ENCODE measurements around the gene IRAK2.
"Not testable (repeated sequence)": the region's sequence is repeated elsewhere in the genome, so short reads cannot be mapped to it uniquely, and the experiment has no call there.

IRAK2 gene

DNA sequence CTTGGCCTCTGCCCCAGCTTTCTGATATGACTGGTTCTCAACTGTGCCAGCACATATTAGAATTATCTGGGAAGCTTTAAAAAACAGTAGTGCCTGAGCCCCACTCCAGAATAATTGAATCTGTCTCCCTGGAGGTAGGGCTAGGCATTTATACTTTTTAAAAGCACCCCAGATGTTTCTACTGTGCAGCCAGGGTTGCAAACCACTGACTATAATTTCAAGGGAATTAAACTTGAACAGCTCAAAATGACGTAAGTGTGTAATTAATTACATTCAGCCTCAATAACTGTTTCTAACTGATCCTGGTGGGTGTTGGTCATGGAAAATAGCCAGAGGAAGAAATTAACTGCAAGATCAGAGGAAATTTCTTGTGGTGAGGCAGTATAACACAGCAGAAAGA is 4.4 kb upstream of the IRAK2 start:
- no peak for DNase-seq (ENCODE audit: low read depth)

DNA sequence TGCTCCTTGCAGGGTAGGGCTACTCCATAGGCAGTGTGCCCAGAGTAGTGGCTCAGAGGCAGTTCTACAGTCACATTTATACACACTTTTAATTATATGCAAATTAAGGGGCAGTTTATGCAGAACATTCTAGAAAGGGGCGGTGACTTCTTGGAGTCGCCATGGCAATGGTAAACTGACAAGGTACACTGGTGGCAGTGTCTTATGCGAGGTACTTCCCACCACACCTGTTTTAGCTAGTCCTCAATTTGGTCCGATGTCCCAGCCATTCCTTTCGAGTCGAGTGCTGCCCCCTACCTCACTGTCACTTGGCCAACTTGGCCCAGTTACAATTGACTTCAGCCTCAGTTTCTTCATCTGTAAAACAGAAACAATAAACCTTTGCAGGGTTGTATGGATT is 3.8 kb upstream of the IRAK2 start:
- DNase-seq (ENCODE audit: low read depth): no peak

DNA sequence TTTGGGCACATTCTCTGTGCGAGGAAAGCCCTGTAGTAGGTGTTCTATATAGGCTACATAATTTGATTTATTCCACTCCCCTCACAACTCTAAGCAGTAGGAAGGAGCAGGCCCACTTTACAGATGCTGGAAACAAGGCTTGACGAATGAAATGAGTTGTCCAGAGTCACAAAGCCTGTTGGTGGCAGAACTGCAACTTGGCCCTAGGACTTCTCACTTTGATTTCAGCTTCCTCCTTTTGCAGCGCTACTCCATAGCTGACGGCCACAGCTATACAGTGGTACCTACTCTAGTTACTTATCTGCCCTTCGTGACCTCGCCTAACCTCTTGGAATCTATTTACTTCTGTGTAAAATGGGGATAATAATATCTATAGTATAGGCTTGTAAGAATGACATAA is 2.5 kb upstream of the IRAK2 start:
- no peak for DNase-seq (ENCODE audit: low read depth)

DNA sequence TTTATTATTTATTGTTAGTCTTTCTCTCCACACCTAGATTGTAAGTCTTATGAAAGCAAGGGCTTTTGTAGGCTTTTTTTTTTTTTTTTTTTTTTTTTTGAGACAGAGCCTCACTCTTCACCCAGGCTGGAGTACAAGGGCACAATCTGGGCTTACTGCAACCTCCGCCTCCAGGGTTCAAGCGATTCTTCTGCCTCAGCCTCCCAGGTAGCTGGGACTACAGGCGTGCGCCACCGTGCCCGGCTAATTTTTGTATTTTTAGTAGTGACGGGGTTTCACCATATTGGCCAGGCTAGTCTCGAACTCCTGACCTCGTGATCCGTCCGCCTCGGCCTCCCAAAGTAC is 546 bp upstream of the IRAK2 start:
- not testable (repeated sequence) for DNase-seq (ENCODE audit: low read depth)

DNA sequence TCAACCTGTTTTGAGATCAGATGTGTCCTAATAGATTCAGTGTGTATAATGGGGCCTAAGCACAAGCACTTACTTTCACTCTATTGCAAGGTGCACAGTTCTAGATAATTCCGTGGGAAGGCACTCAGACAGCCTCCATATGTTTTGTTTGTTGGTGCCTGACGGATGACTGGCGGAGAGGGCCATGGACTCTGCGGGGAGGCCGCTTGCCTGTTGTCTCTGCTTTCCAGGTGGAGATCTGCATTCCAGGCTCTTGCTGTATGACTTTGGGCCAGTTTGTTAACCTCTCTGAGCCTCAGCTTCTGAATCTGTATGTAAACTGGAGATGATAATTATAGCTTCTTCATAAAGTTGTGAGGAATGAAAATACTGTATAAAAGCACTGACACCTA is 1.5 kb downstream of the IRAK2 start:
- DNase-seq (ENCODE audit: low read depth): no peak

DNA sequence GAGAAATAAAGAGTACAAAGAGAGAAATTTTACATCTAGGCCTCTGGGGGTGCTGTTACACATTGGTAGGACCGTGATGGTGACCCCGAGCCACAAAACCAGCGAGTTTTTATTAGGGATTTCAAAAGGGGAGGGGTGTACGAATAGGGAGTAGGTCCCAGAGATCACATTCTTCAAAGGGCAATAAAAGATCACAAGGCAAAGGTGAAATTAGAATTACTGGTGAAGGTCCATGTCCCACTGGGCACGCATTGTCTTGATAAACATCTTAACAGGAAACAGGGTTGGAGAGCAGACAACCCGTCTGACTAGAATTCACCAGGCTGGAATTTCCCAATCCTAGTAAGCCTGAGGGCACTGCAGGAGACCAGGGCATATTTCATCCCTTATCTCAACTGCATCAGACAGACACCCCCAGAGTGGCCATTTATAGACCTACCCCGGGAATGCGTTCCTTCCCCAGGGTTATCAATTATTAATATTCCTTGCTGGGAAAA is 4.3 kb downstream of the IRAK2 start:
- no peak for DNase-seq (ENCODE audit: low read depth)

DNA sequence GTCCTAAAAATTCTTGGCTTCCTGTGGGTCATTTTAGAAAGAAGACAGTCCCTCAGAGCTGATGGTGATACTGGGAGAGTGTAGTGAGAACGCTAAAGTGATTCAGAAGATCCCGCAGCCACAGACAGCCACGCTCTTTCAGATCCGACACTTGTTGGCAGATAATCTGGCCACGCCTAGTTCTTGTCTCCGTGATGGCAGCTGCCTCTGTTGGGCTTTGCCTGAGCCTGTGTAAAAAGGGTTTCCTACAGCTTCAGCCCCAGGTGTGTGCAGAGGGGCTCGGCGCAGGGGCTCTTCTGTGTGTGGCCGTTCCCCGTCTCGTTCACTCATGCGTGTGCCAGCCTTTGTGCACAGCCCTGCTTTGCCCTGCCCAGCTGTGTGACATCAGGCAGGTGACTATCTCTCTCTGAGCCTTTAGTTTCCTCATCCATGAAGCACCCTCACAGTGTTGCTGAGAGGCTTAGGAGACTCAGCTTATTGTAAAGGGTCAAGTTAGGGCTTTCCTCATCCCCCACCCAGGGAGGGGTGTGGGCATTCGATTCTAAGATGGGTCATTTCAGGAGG is 6.3 kb downstream of the IRAK2 start:
- no peak for DNase-seq (ENCODE audit: low read depth)

DNA sequence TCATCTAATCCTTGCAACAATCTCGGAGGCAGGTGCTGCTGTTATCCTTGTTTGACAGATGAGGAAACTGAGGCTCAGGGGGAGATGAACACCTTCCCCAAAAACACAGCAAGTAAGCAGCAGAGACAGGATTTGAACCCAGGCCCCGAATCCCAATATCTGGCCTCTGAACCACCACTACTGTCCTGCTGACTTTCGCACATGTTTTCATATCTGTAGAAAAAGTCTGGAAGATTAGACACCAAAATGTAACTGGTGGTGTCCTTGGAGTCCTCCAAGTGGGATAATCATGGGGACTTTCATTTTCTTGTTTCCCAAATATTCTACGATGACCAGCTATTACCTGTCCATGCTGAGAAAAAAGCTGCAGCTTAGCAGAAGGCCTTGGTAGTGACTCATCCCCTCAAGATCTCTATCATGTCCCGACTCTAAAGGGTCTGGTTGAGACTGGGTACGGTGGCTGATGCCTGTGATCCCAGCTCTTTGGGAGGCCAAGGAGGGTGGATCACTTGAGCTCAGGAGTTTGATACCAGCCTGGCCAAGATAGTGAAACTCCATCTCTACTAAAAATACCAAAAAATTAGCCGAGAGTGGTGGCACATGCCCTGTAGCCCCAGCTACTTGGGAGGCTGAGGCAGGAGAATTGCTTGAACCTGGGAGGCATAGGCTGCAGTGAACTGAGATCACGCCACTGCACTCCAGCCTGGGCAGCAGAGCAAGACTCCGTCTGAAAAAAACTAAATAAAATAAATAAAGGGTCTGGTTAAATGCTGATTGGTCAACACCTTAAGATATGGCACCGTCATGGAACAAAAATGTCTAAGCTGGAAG is 8.6 kb downstream of the IRAK2 start:
- DNase-seq (ENCODE audit: low read depth): no peak

DNA sequence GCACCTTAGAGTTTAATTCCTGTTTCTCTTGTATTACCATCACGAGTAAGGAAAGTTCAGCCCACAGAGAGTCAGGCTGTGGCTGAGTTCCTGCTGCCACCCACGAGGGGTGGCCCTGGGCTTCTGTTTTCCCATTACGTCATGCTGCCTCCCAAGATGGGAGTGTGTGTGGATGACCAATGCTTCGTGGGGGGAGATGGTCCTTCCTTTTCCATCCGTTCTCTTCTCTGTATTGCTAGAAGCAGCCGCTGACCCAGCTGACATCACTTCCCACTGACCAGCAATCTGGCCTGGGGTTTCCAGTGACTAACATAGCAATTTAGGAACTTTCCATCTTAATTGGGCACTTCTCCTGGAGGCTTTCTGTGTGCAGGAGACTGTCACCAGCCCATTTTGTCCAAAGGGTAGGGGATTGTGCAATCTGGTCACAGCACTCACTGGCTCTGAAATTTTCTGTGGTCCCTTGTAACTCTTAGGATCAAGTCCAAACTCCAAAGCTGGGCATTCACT is 9.3 kb downstream of the IRAK2 start:
- DNase-seq (ENCODE audit: low read depth): no peak

DNA sequence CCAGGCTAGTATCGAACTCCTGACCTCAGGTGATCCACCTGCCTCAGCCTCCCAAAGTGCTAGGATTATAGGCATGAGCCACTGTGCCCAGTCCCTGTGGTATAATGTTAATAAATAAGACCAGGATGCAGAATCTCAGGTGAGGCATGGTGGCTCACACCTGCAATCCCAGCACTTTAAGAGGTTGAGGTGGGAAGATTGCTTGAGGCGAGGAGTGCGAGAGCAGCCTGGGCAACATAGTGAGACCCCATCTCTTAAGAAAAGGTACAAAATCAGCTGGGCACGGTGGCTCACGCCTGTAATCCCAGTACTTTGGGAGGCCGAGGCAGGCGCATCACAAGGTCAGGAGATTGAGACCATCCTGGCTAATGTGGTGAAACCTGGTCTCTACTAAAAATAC is 10.6 kb downstream of the IRAK2 start:
- not testable (repeated sequence) for DNase-seq (ENCODE audit: low read depth)

DNA sequence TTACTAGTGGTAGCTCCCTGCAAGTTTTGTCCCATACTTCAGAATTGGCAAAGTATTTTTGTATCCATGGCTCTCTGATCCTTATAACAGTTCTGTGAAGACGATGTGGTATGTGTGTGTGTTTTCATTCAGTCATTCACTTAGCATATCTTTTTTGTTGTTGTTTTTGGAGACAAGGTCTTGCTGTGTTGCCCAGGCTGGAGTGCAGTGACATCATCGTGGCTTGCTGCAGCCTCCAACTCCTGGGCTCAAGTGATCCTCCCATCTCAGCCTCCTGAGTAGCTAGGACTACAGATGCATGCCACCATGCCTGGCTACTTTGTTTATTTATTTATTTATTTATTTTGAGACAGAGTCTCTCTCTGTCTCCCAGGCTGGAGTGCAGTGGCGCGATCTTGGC is 11.4 kb downstream of the IRAK2 start:
- not testable (repeated sequence) for DNase-seq (ENCODE audit: low read depth)

DNA sequence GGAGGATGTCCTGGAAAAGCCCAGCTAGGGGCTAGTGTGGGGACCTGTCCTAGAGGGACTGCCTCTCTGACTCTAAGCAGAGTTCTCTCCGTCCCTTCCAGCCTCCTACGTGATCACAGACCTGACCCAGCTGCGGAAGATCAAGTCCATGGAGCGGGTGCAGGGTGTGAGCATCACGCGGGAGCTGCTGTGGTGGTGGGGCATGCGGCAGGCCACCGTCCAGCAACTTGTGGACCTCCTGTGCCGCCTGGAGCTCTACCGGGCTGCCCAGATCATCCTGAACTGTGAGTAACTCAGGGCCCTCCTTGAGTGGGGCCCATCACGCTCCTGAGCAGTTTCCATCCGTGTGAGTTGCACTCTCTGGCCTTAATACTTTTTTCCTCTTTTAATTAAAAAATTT is 13.0 kb downstream of the IRAK2 start:
- no peak for DNase-seq (ENCODE audit: low read depth)

DNA sequence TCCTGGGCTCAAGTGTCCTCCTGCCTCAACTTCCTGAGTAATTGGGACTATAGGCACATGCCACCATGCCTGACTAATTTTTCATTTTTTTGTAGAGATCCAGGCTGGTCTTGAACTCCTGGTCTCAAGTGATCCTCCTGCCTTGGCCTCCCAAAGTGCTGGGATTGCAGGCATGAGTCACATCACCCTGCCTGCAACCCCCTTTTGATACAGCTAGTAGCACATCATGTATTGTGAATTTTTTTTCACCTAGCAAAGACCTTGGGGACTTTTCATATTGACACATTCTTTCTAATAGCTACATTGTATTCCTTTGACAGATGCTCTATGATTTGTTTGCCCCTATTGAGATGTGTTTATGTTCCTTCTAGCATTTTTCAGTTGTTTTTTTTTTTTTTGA is 14.2 kb downstream of the IRAK2 start:
- no peak for DNase-seq (ENCODE audit: low read depth)

DNA sequence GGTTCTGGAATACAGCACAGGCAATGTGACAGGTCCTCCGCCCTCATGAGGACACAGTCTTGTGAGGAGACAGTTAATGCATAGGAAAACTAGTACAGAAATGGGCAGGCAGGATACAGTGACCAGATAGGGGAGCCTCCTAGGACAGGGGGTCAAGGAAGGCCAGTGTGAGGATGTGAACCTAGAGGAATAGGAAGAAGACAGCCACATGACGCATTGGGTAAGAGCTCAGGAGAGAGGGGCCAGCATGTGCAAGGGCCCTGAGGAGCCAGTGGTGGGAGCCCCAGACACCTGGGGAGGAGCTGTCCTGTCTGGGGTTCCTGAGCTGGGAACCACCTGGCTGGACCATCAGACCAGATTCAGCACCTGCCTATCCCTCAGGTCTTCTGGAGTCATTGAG is 15.6 kb downstream of the IRAK2 start:
- DNase-seq (ENCODE audit: low read depth): no peak

DNA sequence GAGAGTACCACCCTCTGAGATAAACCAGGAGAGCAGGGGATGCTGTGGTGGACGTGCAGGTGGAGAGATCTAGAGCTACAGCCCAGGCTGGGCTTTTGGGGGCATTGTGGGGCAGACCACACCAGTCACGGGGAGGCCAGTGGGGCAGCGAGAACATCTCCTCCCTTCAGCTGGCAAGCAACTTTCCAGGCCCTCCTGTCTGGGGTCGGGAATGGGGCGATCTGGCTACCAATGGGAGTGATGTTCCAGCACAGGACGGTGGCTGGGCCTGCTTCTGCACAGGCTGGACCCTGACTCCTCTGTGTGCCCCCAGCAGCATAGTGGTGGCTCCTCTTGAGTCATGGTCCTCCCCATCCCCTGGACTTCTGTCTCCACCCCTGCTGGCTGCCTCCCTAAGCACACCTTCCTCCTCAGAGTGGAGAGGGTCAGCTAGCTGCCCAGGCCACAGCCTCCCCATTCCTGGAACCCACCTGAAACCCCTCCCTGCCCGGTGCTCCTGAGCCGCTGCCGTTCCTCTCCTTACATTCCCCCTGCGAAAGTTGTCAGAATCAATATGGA is 16.1 kb downstream of the IRAK2 start:
- DNase-seq (ENCODE audit: low read depth): no peak

DNA sequence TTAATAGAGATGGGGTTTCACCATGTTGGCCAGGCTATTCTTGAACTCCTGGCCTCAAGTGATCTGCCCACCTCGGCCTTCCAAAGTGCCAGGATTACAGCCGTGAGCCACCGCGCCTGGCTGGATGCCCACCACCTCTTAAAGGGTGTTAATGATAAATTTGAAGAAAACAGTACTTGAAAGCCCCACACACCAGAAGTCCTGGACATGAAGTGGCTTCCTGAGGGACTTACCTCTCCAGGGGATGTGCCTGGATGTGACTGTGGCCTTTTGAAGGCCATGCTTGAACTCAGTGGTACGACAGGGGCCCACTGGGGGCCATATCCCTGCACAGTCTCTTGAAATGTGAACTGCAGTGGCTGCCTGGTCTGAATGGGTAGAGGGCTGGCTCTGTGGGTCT is 18.2 kb downstream of the IRAK2 start:
- no peak for DNase-seq (ENCODE audit: low read depth)

DNA sequence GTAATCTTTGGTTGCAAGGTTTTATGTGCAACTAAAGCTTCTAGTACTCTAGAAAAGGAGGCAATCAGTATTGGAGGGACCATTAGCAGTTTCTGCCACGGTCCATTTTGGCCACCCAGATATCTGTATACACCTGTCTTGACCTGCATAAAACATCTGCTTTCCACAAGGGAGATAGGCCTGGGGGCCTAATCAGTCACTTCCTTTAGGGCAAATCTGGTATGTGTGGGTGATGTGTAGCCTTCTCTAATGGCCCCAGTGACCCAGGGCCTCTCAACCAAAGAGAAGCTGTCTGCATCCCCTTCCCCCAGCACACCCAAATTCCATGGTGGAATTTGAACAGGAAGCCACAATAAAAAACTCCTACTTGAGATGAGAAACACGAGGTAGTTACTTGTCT is 19.5 kb downstream of the IRAK2 start:
- DNase-seq (ENCODE audit: low read depth): no peak

DNA sequence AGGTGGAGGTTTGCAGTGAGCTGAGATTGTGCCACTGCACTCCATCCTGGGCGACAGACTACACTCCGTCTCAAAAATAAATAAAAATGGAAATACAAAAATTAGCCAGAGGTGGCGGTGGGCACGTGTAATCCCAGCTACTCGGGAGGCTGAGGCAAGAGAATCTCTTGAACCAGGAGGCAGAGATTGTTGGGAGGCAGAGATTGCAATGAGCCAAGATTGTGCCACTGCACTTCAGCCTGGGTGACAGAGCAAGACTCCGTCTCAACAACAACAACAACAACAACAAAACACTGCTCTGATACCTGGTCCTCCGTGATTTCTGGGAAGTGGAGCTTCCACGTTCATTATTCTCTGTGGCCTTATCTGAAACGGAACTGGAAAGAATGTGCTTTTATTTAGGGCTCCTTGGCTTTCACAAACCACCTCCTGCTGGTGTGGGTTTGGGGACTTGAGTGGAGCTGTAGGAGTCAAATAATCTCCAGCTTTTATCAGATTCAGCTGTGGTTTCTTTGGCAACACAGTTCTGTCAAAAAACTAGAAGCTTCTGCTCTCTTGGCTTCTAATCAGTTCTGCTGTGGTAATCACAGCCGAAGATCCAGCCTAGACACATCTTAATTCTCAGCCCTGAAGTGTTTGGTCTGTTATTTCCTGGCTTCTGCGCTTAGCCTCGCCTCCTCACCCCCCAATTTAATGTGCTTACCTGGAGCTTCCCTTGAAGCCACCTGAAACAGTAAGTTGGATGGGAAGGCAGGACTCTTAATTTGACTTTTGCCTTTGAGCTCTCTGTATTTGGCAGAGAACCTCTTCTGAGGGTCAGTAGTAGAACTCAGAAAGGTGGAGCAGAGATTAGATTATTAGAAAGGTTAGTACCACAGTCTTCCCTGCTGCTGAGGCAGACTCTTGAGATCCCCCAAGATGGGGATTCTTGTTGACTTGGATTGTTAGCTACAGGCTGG is 21.4 kb downstream of the IRAK2 start:
- no peak for DNase-seq (ENCODE audit: low read depth)

DNA sequence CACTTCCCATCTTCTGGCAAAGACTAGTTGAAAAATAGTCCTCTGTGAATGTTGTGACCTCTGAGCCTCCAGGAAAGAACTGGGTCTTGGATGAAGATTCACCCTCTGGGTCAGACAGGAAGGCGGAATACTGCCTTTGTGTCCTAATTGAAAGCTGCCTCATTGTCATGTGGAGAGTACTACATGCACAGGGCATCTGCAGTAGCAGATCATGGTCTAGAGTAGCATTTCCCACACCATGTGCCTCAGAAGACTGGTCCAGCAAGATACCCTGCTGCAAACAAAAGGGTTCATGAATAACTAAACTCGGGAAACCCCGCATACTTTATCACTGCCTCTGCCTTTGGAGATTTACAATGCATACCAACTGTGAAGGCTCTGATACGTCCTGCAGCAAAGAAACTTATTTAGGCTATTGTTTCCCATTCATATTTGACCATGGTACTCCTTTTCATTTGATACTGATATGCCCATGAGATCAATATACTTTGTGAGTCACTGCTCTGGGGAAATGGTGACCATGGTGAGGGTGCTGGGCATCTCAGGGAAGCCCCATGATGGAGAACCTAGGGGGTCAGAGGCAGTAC is 22.7 kb downstream of the IRAK2 start:
- DNase-seq (ENCODE audit: low read depth): no peak

DNA sequence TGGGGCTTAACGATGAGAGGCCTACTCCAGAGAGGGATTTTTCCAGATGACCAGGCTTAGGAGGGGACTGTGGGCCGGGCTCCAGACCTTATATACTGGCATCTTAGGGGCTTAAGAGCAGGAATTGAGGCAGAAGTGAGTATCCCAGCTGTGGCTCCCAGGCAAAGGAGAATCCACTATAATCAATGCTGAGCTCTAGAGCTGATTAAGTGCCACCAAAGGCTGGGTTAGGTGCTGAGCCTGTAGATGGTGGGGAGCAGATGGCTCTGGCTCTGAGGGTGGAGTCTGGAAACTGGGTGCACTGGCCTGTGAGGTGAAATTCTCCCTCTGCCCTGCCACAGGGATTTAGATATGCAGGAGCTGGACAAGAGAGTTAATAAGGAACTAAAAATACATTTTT is 23.2 kb downstream of the IRAK2 start:
- DNase-seq (ENCODE audit: low read depth): no peak

DNA sequence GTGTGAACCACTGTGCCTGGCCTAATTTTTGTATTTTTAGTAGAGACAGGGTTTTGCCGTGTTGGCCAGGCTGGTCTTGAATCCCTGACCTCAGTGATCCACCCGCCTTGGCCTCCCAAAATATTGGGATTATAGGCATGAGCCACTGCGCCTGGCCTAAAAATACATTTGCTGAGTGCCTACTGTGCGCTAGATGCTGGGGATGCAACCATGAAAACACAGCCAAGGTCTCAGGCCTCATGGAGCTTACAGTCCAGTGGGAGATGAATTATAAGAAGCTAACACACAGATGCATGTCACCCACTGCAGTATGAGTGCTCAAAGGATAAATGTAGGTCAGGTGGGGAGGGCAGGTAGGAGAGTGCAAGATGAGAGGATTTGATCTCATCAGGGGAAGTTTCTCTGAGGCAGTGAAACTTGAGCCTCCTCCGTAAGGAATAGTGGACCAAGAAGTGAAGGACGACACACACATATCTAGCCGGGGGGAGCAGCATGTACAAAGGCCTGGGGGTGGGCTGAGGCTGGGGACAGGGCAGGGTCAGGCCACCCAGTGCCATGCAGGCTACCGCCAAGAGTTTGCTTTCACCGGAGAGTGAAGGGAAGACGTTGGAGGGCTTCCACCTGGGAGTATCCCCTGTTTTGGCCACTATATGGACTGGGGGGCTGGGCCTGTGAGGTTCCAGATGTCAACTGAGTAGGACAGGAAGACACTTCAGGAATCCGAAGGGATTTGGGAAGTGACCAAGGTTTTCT is 24.3 kb downstream of the IRAK2 start:
- DNase-seq (ENCODE audit: low read depth): no peak

All from activated T-cell treated with anti-CD3 and anti-CD28 coated beads for 24 hours (primary cell).